Left ventricle myocardium inferior (tissue), 1 donor: ENCODE measurements around the gene CELF2. TPM values are rescaled to one million over a fixed set of nuclear protein-coding genes. Genes with fewer than 3 reads are reported as not detected.

Experiments used
- DNase-seq: peaks from one replicate; pipeline ENCODE4 v3.0.0-alpha.2; 2020
- H3K27ac ChIP-seq: fragments of 200-600 bp; replicated peaks from 2 replicates; pipeline ENCODE4 v1.8.0; 2021
- H3K27me3 ChIP-seq: fragments of 200-600 bp; 2 replicates; pipeline ENCODE4 v1.8.0; 2021; ENCODE audit warnings: low read depth
- H3K36me3 ChIP-seq: fragments of 200-600 bp; 2 replicates; pipeline ENCODE4 v1.8.0; 2021
- H3K4me1 ChIP-seq: fragments of 200-600 bp; 2 replicates; pipeline ENCODE4 v1.8.0; 2021
- H3K4me3 ChIP-seq: fragments of 200-600 bp; 2 replicates; pipeline ENCODE4 v1.8.0; 2021; ENCODE audit warnings: mild to moderate bottlenecking, moderate library complexity
- H3K9me3 ChIP-seq: fragments of 200-600 bp; replicated peaks from 2 replicates; pipeline ENCODE4 v1.8.0; 2021
- intact Hi-C: fragments of 100-400 bp; cut with micrococcal nuclease; formaldehyde crosslinking; loops from one replicate; pipeline ENCODE4 v1.11.0; 2022
- total RNA-seq: library from RNA; stranded (reverse); fragmentation: NEBNext Ultra II Directional; extraction: Animal tissue kit (Norgen Biotek cat#: 25700); gene quantifications from one replicate; pipeline ENCODE4 v1.2.1, GENCODE V29; 2021
- TF ChIP-seq, protein P1 (sequence below): fragments of 200-600 bp; IDR thresholded peaks from 2 replicates; pipeline ENCODE4 v1.8.0; 2021; ENCODE audit warnings: antibody characterized with exemption, mild to moderate bottlenecking, borderline replicate concordance
- donor health status: DM: no; HTN: yes; CAD: no; lungs with severe emphysema.

Gene CELF2
- total RNA-seq, 1 donor from 2014 or later: 74.9 TPM

DNA sequence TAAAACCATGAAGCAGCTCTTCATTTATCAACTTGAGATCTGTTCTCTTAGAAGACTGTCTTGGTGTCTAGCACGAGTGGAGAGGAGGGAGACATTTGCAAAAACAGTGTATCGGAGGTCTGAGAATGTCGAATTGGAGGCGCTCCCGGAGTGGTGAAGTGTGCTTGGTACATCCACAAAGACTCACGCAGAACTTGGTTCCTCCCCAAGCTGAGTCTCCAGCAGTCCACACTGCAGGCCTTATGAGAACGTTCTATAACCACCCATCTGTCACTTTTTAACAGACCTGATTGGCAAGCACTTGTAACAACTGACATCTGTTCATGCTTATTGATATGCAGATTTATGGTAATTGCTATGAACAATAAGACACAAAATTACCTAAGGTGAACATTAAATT, 261.6 kb downstream of the CELF2 start:
- Histone ChIP-seq H3K27ac (no peak overlapping the region), H3K9me3 (no peaks in the 10 kb centered on the region), H3K27me3 (no peaks in the 10 kb centered on the region), H3K4me1 (no peaks in the 10 kb centered on the region), H3K4me3 (no peak overlapping the region), H3K36me3 (peaks cover 70% of the 10 kb centered on the region)
- TF ChIP-seq, protein P1, sequence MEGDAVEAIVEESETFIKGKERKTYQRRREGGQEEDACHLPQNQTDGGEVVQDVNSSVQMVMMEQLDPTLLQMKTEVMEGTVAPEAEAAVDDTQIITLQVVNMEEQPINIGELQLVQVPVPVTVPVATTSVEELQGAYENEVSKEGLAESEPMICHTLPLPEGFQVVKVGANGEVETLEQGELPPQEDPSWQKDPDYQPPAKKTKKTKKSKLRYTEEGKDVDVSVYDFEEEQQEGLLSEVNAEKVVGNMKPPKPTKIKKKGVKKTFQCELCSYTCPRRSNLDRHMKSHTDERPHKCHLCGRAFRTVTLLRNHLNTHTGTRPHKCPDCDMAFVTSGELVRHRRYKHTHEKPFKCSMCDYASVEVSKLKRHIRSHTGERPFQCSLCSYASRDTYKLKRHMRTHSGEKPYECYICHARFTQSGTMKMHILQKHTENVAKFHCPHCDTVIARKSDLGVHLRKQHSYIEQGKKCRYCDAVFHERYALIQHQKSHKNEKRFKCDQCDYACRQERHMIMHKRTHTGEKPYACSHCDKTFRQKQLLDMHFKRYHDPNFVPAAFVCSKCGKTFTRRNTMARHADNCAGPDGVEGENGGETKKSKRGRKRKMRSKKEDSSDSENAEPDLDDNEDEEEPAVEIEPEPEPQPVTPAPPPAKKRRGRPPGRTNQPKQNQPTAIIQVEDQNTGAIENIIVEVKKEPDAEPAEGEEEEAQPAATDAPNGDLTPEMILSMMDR: no peak
- intact Hi-C loops: no loop called here
- DNase-seq: no peak

GRCh38 chr10:11280187-11280932, 262.7 kb downstream of the CELF2 start:
- intact Hi-C loops: no loop called here
- DNase-seq: no peak

DNA sequence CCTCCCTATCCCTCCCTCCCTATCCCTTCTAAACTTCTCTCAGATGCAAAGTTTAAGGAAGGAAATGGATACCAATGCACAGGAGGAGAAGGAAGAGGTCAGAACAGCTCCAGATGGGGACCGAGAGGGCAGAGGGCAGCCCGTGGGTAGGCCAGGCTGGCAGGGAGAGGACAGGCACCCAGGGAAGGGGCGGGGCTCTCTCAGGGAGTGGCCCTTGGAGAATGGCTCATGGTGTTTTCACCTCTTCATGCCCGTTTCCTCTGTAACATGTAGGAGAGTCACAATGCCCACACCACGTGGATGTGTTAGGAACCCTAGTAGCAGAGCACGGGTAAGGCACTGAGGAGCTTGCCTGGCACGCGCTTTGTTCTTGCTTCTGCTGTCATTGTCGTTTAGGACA, 264.5 kb downstream of the CELF2 start:
- TF ChIP-seq, protein P1: no peak
- peaks cover 54% of the 10 kb centered on the region for H3K36me3 ChIP-seq
- no peak overlapping the region for H3K27ac ChIP-seq
- no peaks in the 10 kb centered on the region for H3K9me3 ChIP-seq
- H3K4me1 ChIP-seq: no peaks in the 10 kb centered on the region
- no peak overlapping the region for H3K4me3 ChIP-seq
- intact Hi-C loops: no loop called here
- H3K27me3 ChIP-seq: no peaks in the 10 kb centered on the region
- DNase-seq: no peak

More at GRCh38 chr10:11280187-11280932, 262.7 kb downstream of the CELF2 start:
- Histone ChIP-seq H3K27me3 (no peaks in the 10 kb centered on the region), H3K27ac (no peak overlapping the region), H3K4me3 (no peak overlapping the region), H3K9me3 (no peaks in the 10 kb centered on the region), H3K4me1 (no peaks in the 10 kb centered on the region), H3K36me3 (peaks cover 59% of the 10 kb centered on the region)
- TF ChIP-seq, protein P1: no peak

DNA sequence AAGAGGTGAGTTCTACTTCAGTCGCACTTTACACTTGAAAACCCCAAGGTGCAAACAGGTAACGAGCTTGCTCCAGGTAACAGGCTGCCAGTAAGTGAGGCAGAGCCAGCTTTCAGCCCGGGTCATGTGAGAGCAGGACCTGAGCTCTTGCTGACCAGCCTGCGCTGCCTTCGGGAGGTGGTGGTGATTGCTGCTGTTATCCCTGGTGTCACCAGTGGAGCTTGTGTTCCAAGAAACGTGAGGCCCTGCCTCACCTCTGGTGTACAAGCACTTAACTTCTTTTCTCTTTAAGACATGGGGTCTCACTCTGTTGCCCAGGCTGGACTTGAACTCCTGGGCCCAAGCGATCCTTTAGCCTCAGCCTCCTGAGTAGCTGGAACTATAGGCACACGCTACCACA, 265.0 kb downstream of the CELF2 start:
- no peak overlapping the region for H3K27ac ChIP-seq
- intact Hi-C loops: no loop called here
- no peak overlapping the region for H3K4me3 ChIP-seq
- H3K36me3 ChIP-seq: peaks cover 55% of the 10 kb centered on the region
- no peak for DNase-seq
- peaks cover 2% of the 10 kb centered on the region for H3K4me1 ChIP-seq
- no peaks in the 10 kb centered on the region for H3K27me3 ChIP-seq
- TF ChIP-seq, protein P1: no peak
- no peaks in the 10 kb centered on the region for H3K9me3 ChIP-seq

GRCh38 chr10:11284291-11285085, 266.8 kb downstream of the CELF2 start:
- Histone ChIP-seq H3K27me3 (no peaks in the 10 kb centered on the region), H3K4me1 (peaks cover 5% of the 10 kb centered on the region), H3K9me3 (no peaks in the 10 kb centered on the region), H3K36me3 (peaks cover 57% of the 10 kb centered on the region), H3K27ac (no peak overlapping the region), H3K4me3 (no peak overlapping the region)
- TF ChIP-seq, protein P1: no peak
- intact Hi-C loops: no loop called here
- DNase-seq: no peak
